Activated CD8-positive, alpha-beta memory T cell treated with anti-CD3 and anti-CD28 coated beads for 4 hours (primary cell): ENCODE measurements around the gene BRF1.
A peak's percentile ranks its signal among the peaks of the same experiment; 100 is the strongest.

ENCODE experiments used
- DNase-seq, 2 donors: peaks; one replicate each; pipeline ENCODE4 v3.0.0-alpha.2; 2020; ENCODE audit warnings: low read depth in 2 of 2

The BRF1 gene

GRCh38 chr14:105196265-105196960 lies 104.4 kb downstream of the BRF1 start:
- no peak for DNase-seq

- no peak for DNase-seq
Observed at GRCh38 chr14:105195522-105196264, 105.1 kb downstream of the BRF1 start.

- DNase-seq, result no peak
Observed at GRCh38 chr14:105195051-105195450, 105.8 kb downstream of the BRF1 start.

GRCh38 chr14:105193916-105194782 lies 106.7 kb downstream of the BRF1 start:
- DNase-seq, result no peak

GRCh38 chr14:105192866-105193731 lies 107.7 kb downstream of the BRF1 start:
- no peak for DNase-seq

- no peak for DNase-seq
Observed at GRCh38 chr14:105187935-105188524, 112.8 kb downstream of the BRF1 start.

- no peak for DNase-seq
Observed at GRCh38 chr14:105187116-105187515, 113.7 kb downstream of the BRF1 start.

- no peak for DNase-seq
Observed at GRCh38 chr14:105185973-105186372, 114.8 kb downstream of the BRF1 start.

- DNase-seq, result no peak
Observed at GRCh38 chr14:105185001-105185400, 115.8 kb downstream of the BRF1 start.

- DNase-seq, result no peak
Observed at GRCh38 chr14:105184461-105184860, 116.3 kb downstream of the BRF1 start.

GRCh38 chr14:105182296-105183020 lies 118.3 kb downstream of the BRF1 start:
- DNase-seq, result no peak

- no peak for DNase-seq
Observed at GRCh38 chr14:105181549-105182295, 119.1 kb downstream of the BRF1 start.

- peak; percentile 62 to 76 for DNase-seq
Observed at GRCh38 chr14:105180592-105181548, 119.9 kb downstream of the BRF1 start, which contains the start of gene NUDT14. Gene NUDT14, minus strand, starts transcription at chr14:105181312. Its CDS starts 103 bp downstream, at chr14:105181209.

- DNase-seq, result no peak
Observed at GRCh38 chr14:105179191-105179590, 121.6 kb downstream of the BRF1 start.

GRCh38 chr14:105178868-105179140 lies 122.0 kb downstream of the BRF1 start:
- DNase-seq, result no peak

GRCh38 chr14:105178069-105178867 lies 122.5 kb downstream of the BRF1 start:
- DNase-seq, result no peak

- DNase-seq, result no peak
Observed at GRCh38 chr14:105177082-105177481, 123.7 kb downstream of the BRF1 start.

GRCh38 chr14:105176513-105176912 lies 124.3 kb downstream of the BRF1 start:
- DNase-seq, result no peak
